Mesothelial cell of epicardium (in vitro differentiated cells): ENCODE measurements around the gene SEC61B. TPM values are rescaled to one million over a fixed set of nuclear protein-coding genes. Genes with fewer than 3 reads are reported as not detected.

Source experiments
- DNase-seq, 2 experiments: peaks; one replicate each; pipeline ENCODE4 v3.0.0; 2021; ENCODE audit warnings: low spot score in 2 of 2; ENCODE audit not compliant: unreplicated experiment in 2 of 2
- H3K27ac Mint-ChIP-seq: 2 replicates; pipeline ENCODE4 v1.8.0; 2021; ENCODE audit warnings: mixed read lengths
- H3K27me3 Mint-ChIP-seq: 2 replicates; pipeline ENCODE4 v1.8.0; 2021; ENCODE audit warnings: low read depth, mixed read lengths
- H3K36me3 Mint-ChIP-seq: 2 replicates; pipeline ENCODE4 v1.8.0; 2021; ENCODE audit warnings: mixed read lengths
- H3K4me1 Mint-ChIP-seq: 2 replicates; pipeline ENCODE4 v1.8.0; 2021; ENCODE audit warnings: mixed read lengths
- H3K4me3 Mint-ChIP-seq: 2 replicates; pipeline ENCODE4 v1.8.0; 2021; ENCODE audit warnings: mild to moderate bottlenecking, moderate library complexity, mixed read lengths
- H3K9me3 Mint-ChIP-seq: 2 replicates; pipeline ENCODE4 v1.8.0; 2021; ENCODE audit warnings: mixed read lengths
- total RNA-seq: library from RNA; stranded (reverse); gene quantifications from 3 replicates; pipeline ENCODE4 v1.2.1, GENCODE V29; 2021
- TF ChIP-seq, protein P1 (sequence below): fragments of 200-600 bp; sonication (generic); IDR thresholded peaks from one replicate; pipeline ENCODE4 v1.5.0; 2021; ENCODE audit warnings: antibody characterized with exemption; ENCODE audit not compliant: unreplicated experiment

Gene SEC61B
- total RNA-seq, 1 donor from 2014 or later = 132 TPM

DNA sequence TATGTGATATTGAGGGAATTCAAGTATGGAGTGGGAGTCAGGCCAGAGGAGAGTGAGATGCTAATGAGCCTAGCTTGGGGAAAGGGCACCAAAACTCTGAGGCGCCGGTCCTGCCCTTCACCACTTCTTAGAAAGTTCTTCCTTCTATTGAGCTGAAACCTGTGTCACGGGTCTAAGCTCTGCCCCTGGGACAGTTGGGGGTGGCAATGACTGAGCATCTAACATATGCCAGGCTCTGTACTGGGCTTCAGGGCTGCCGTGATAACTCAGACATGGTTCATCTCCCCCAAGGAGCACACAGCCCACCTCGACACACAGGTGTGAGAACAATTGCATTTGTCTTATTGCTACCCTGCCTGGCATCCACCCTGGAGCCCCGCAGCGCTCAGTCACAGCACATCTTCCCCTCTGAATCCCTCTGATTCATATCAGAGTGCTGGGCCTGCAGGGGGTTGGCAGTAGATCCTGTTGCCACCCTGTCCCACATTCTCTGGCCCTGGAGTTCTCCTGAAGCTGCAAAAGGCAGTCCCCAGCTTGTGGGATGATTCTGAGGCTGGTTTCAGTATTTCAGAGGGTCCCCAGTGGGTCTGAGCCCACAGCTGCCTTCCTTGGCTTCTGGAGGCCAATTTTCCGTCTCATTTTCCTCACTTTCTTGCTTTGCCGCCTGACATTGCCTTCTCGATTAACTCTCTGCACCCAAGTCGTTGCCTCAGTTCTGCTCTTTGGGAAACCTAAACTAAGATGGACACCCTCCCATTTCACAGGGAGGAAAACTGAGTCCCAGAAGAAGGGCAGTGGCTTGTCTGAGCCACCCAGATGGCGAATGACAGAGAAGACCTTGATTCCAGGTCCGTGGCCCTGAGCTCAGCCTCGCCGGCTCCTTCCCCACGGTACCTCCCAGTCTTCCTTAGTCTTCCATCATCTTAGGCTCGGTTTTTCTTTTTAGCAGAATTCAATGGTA is 42.9 kb upstream of the SEC61B start:
- no peaks in the 10 kb centered on the region for H3K36me3 Mint-ChIP-seq
- no peaks in the 10 kb centered on the region for H3K27me3 Mint-ChIP-seq
- H3K4me1 Mint-ChIP-seq = peaks cover 15% of the 10 kb centered on the region
- H3K27ac Mint-ChIP-seq = no peak overlapping the region
- no peaks in the 10 kb centered on the region for H3K9me3 Mint-ChIP-seq
- no peak for DNase-seq
- TF ChIP-seq, protein P1, sequence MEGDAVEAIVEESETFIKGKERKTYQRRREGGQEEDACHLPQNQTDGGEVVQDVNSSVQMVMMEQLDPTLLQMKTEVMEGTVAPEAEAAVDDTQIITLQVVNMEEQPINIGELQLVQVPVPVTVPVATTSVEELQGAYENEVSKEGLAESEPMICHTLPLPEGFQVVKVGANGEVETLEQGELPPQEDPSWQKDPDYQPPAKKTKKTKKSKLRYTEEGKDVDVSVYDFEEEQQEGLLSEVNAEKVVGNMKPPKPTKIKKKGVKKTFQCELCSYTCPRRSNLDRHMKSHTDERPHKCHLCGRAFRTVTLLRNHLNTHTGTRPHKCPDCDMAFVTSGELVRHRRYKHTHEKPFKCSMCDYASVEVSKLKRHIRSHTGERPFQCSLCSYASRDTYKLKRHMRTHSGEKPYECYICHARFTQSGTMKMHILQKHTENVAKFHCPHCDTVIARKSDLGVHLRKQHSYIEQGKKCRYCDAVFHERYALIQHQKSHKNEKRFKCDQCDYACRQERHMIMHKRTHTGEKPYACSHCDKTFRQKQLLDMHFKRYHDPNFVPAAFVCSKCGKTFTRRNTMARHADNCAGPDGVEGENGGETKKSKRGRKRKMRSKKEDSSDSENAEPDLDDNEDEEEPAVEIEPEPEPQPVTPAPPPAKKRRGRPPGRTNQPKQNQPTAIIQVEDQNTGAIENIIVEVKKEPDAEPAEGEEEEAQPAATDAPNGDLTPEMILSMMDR = no peak
- H3K4me3 Mint-ChIP-seq = no peak overlapping the region

DNA sequence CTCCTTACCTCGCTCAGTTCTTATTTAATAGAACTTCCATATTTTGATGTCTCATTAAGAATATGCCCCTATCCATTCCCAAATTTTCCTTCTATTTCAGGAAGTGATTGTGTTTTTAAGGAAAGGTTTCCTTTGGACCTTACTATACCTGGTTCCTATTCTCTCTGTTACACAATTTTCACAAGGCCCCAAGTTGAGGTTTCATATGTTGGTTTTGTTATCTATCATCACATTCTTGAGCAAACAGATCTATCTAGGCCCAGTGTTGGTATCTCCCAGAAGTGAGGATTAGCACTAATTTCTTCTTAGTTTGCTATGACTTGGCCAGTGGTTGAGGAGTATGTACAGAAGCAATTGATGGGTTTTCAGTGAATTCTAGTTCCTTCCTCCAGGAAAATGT is 41.9 kb upstream of the SEC61B start:
- H3K4me1 Mint-ChIP-seq = peaks cover 14% of the 10 kb centered on the region
- H3K9me3 Mint-ChIP-seq = no peaks in the 10 kb centered on the region
- H3K27me3 Mint-ChIP-seq = no peaks in the 10 kb centered on the region
- no peak for DNase-seq
- no peak overlapping the region for H3K27ac Mint-ChIP-seq
- TF ChIP-seq, protein P1 = no peak
- H3K4me3 Mint-ChIP-seq = no peak overlapping the region
- H3K36me3 Mint-ChIP-seq = no peaks in the 10 kb centered on the region

GRCh38 chr9:99180662-99181061 is 41.4 kb upstream of the SEC61B start:
- TF ChIP-seq, protein P1 = no peak
- no peaks in the 10 kb centered on the region for H3K27me3 Mint-ChIP-seq
- H3K4me3 Mint-ChIP-seq = no peak overlapping the region
- no peaks in the 10 kb centered on the region for H3K36me3 Mint-ChIP-seq
- H3K4me1 Mint-ChIP-seq = peaks cover 14% of the 10 kb centered on the region
- no peak overlapping the region for H3K27ac Mint-ChIP-seq
- H3K9me3 Mint-ChIP-seq = no peaks in the 10 kb centered on the region
- no peak for DNase-seq

- H3K36me3 Mint-ChIP-seq = no peaks in the 10 kb centered on the region
- no peaks in the 10 kb centered on the region for H3K27me3 Mint-ChIP-seq
- H3K27ac Mint-ChIP-seq = no peak overlapping the region
- H3K9me3 Mint-ChIP-seq = no peaks in the 10 kb centered on the region
- no peak overlapping the region for H3K4me3 Mint-ChIP-seq
- TF ChIP-seq, protein P1 = no peak
- no peak for DNase-seq
- peaks cover 13% of the 10 kb centered on the region for H3K4me1 Mint-ChIP-seq
Observed at GRCh38 chr9:99181206-99181605, 40.9 kb upstream of the SEC61B start.

DNA sequence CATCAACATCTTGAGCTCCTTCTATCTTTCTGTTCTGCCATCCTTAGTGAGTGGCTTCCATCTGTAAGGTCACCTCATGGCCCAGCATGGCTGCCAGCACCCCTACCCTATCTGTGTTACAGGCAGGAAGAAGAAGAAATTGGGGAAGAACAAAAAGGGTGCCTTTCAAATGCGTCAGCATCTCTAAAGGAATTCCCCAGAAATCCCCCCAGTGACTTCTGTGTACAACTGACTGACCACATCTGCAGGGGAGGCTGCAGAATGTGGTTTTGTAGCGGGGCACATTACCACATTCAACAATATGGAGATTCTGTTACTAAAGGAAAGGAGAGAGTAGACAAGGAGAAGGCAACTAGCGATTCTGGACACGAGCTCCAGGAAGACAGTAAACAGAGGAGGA is 40.5 kb upstream of the SEC61B start:
- no peak overlapping the region for H3K4me3 Mint-ChIP-seq
- H3K36me3 Mint-ChIP-seq = no peaks in the 10 kb centered on the region
- H3K4me1 Mint-ChIP-seq = peaks cover 9% of the 10 kb centered on the region
- DNase-seq = no peak
- TF ChIP-seq, protein P1 = no peak
- no peaks in the 10 kb centered on the region for H3K9me3 Mint-ChIP-seq
- H3K27me3 Mint-ChIP-seq = no peaks in the 10 kb centered on the region
- no peak overlapping the region for H3K27ac Mint-ChIP-seq
